Body of pancreas (tissue), 4 donors: ENCODE results near the gene DR1. TPM values are rescaled to one million over a fixed set of nuclear protein-coding genes. Genes with fewer than 3 reads are reported as not detected.

Experiments used
- ATAC-seq: fragments of 150-250 bp; one replicate; pipeline ENCODE4 v1.9.1; 2016
- DNase-seq, 4 donors: peaks; one replicate each; pipeline ENCODE4 v3.0.0-alpha.2; 2019
- H3K27ac ChIP-seq, 4 donors: fragments of 200-600 bp; sonication (generic); 1 replicate in 3 of 4; 2 replicates in 1 of 4; pipeline versions ENCODE4 v1.5.1 to v1.6.1; 2016 to 2019; ENCODE audit warnings: mild to moderate bottlenecking in 1 of 4, mixed read lengths in 1 of 4, moderate library complexity in 1 of 4
- H3K27me3 ChIP-seq, 2 donors: fragments of 200-600 bp; sonication (generic); one replicate each; pipeline ENCODE4 v1.6.0; 2016; ENCODE audit warnings: mild to moderate bottlenecking in 1 of 2
- H3K36me3 ChIP-seq, 2 donors: fragments of 200-600 bp; sonication (generic); replicated peaks in 1 of 2; 2 replicates each; pipeline ENCODE4 v1.5.1; 2016; ENCODE audit warnings: low read depth in 2 of 2; ENCODE audit not compliant: insufficient read depth in 1 of 2
- H3K4me1 ChIP-seq: fragments of 200-600 bp; sonication (generic); one replicate; pipeline ENCODE4 v1.6.0; 2016
- H3K4me3 ChIP-seq, 2 donors: fragments of 200-600 bp; sonication (generic); 1 replicate in 1 of 2; 2 replicates in 1 of 2; pipeline ENCODE4 v1.5.1; 2016 to 2019
- H3K9me3 ChIP-seq, 3 donors: fragments of 200-600 bp; sonication (generic); 1 replicate in 2 of 3; 2 replicates in 1 of 3; pipeline ENCODE4 v1.5.1; 2016
- POLR2A ChIP-seq, 3 donors: fragments of 450-650 bp; IDR thresholded peaks; one replicate each; pipeline ENCODE4 v1.6.1; 2016; ENCODE audit warnings: antibody characterized with exemption in 3 of 3, mild to moderate bottlenecking in 2 of 3
- WGBS, 2 donors: methylation state at CpG; one replicate each; pipeline ENCODE4 v1.1.5; 2017; 5-methylcytosine and 5-hydroxymethylcytosine counted together
- intact Hi-C: fragments of 100-400 bp; cut with DNase I; formaldehyde crosslinking; loops from one replicate; pipeline ENCODE4 v1.15.1; 2023
- total RNA-seq, 2 donors: library from RNA; depleted of rRNA; stranded (reverse); fragments of >200 nt; gene quantifications; one replicate each; pipeline ENCODE4 v1.1.0, GENCODE V29; 2016
- TF ChIP-seq, protein P1 (sequence below), 7 experiments: fragments of 450-650 bp in 4 of 7; fragments of 200-600 bp in 3 of 7; sonication (generic) in 3 of 7; IDR thresholded peaks; one replicate each; pipeline ENCODE4 v1.5.1; 2016 to 2019; ENCODE audit warnings: antibody characterized with exemption in 7 of 7

The DR1 gene
- 10 to 100 TPM in 1 of 2 donors, 1 to 10 TPM in 1; 9.9 to 23.3 TPM for total RNA-seq

- H3K27me3 ChIP-seq: no peaks in the 10 kb centered on the region
- peak within 1 kb of the TSS; percentile 77 to 98 for H3K4me3 ChIP-seq
- 0 to 1% methylated on average over 8 to 77 of the region's 80 CpGs for WGBS, 2 donors
- DNase-seq (peak; percentile 94 to 97 (median 96)), ATAC-seq (peak; percentile 98)
- H3K36me3 ChIP-seq: no peaks in the 10 kb centered on the region
- no peaks in the 10 kb centered on the region for H3K9me3 ChIP-seq
- intact Hi-C loops: no loop called here
- peak within 1 kb of the TSS; percentile 87 to 96 (median 92) for H3K27ac ChIP-seq
- H3K4me1 ChIP-seq: peaks cover 14% of the 10 kb centered on the region
- peak; percentile 85 to 97 (median 96) for TF ChIP-seq POLR2A (IDR thresholded peaks at IDR 0.05)
- TF ChIP-seq, protein P1, sequence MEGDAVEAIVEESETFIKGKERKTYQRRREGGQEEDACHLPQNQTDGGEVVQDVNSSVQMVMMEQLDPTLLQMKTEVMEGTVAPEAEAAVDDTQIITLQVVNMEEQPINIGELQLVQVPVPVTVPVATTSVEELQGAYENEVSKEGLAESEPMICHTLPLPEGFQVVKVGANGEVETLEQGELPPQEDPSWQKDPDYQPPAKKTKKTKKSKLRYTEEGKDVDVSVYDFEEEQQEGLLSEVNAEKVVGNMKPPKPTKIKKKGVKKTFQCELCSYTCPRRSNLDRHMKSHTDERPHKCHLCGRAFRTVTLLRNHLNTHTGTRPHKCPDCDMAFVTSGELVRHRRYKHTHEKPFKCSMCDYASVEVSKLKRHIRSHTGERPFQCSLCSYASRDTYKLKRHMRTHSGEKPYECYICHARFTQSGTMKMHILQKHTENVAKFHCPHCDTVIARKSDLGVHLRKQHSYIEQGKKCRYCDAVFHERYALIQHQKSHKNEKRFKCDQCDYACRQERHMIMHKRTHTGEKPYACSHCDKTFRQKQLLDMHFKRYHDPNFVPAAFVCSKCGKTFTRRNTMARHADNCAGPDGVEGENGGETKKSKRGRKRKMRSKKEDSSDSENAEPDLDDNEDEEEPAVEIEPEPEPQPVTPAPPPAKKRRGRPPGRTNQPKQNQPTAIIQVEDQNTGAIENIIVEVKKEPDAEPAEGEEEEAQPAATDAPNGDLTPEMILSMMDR (IDR thresholded peaks at IDR 0.05): no peak
These were observed at the start of gene DR1 for GRCh38 chr1:93345633-93346420. Gene DR1 (plus strand): TSS chr1:93345907. CDS start chr1:93346646, 739 bp downstream.

DNA sequence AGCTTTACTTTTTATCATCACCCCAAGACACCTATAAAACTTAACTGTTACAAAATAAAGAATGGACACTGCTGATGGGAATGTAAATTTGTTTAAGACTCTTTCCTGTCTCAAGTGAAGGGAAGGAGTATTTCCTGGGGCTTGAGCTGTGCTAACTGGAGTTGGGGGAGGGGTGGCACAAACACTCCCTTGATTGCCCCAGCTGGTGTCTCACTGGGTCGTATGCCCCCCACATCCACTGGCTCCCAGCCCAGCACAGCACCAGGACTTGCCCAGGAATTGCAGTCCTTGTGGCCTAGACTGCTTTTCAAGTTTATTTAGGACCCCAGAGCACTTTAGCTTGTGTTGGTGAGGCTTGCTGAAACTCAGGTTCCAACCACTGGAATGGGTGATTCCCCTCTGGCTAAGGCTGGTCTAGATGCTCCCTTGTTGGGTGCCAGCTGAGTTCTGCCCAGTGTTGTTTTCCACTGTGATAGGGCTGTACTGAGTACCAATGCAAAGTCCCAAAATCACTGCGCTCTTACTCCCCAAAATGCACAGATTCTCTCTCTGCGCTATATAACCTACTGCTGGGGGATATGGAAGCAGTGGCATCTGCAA is 49.1 kb upstream of the DR1 start:
- intact Hi-C loops: no loop called here
- no peak for ATAC-seq
- WGBS, 2 donors: 83 to 88% methylated on average over 3 of the region's 3 CpGs
- no peaks in the 10 kb centered on the region for H3K4me1 ChIP-seq
- TF ChIP-seq, protein P1 (IDR thresholded peaks at IDR 0.05): no peak
- TF ChIP-seq POLR2A (IDR thresholded peaks at IDR 0.05): no peak
- H3K27me3 ChIP-seq: no peaks in the 10 kb centered on the region
- H3K4me3 ChIP-seq: no peak overlapping the region
- no peaks in the 10 kb centered on the region for H3K36me3 ChIP-seq
- no peak overlapping the region for H3K27ac ChIP-seq
- H3K9me3 ChIP-seq: no peaks in the 10 kb centered on the region
- DNase-seq: no peak

GRCh38 chr1:93301131-93301530 is 44.6 kb upstream of the DR1 start:
- ATAC-seq (no peak), DNase-seq (no peak)
- H3K4me3 ChIP-seq: no peak overlapping the region
- no peaks in the 10 kb centered on the region for H3K9me3 ChIP-seq
- 68 to 83% methylated on average over 1 of the region's 1 CpG for WGBS, 2 donors
- H3K4me1 ChIP-seq: no peaks in the 10 kb centered on the region
- no peak overlapping the region for H3K27ac ChIP-seq
- H3K27me3 ChIP-seq: no peaks in the 10 kb centered on the region
- TF ChIP-seq, protein P1 (IDR thresholded peaks at IDR 0.05): no peak
- TF ChIP-seq POLR2A (IDR thresholded peaks at IDR 0.05): no peak
- intact Hi-C loops: no loop called here
- no peaks in the 10 kb centered on the region for H3K36me3 ChIP-seq

- no peaks in the 10 kb centered on the region for H3K9me3 ChIP-seq
- ATAC-seq (no peak), DNase-seq (no peak)
- WGBS, 2 donors: 78 to 84% methylated on average over 5 of the region's 5 CpGs
- H3K36me3 ChIP-seq: no peaks in the 10 kb centered on the region
- TF ChIP-seq, protein P1 (IDR thresholded peaks at IDR 0.05): no peak
- TF ChIP-seq POLR2A (IDR thresholded peaks at IDR 0.05): no peak
- H3K27me3 ChIP-seq: no peaks in the 10 kb centered on the region
- no peaks in the 10 kb centered on the region for H3K4me1 ChIP-seq
- H3K27ac ChIP-seq: no peak overlapping the region
- no peak overlapping the region for H3K4me3 ChIP-seq
- intact Hi-C loops: no loop called here
These were observed 43.6 kb upstream of the DR1 start for GRCh38 chr1:93302078-93302477.
